A172 (cell line): ENCODE results near the gene HYDIN. TPM values are rescaled to one million over a fixed set of nuclear protein-coding genes. Genes with fewer than 3 reads are reported as not detected.
"Not testable (repeated sequence)": the region's sequence is repeated elsewhere in the genome, so short reads cannot be mapped to it uniquely, and the experiment has no call there.

Source experiments
- DNase-seq: peaks from one replicate; pipeline ENCODE4 v3.0.0-alpha.2; 2015; ENCODE audit warnings: low spot score
- total RNA-seq: library from RNA; depleted of rRNA; stranded (reverse); fragments of >200 nt; shearing (Covaris generic); gene quantifications from 2 replicates; pipeline ENCODE4 v1.2.3, GENCODE V29; 2014

HYDIN gene
- total RNA-seq, 1 experiment from 2014 or later = 0.31 TPM

DNA sequence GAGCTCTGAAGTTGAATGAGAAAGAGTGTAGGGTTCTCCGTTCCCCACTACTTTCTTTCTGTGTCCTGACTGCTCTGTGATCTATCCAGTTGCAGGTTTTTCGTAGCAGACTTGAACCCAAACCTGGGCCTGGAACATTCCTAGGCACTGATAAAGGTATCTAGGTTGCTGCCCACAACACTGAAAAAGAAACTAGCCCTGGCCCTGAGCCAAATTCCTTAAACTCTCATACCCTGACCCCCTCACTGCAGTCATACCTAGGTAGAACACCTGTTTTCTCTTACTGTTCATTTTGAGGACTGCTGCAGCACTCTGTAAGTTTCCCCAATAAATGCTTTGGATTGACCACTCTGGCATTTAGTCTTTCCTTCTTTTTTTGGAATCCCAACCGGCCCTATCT is 5.4 kb downstream of the HYDIN start:
- DNase-seq = no peak

DNA sequence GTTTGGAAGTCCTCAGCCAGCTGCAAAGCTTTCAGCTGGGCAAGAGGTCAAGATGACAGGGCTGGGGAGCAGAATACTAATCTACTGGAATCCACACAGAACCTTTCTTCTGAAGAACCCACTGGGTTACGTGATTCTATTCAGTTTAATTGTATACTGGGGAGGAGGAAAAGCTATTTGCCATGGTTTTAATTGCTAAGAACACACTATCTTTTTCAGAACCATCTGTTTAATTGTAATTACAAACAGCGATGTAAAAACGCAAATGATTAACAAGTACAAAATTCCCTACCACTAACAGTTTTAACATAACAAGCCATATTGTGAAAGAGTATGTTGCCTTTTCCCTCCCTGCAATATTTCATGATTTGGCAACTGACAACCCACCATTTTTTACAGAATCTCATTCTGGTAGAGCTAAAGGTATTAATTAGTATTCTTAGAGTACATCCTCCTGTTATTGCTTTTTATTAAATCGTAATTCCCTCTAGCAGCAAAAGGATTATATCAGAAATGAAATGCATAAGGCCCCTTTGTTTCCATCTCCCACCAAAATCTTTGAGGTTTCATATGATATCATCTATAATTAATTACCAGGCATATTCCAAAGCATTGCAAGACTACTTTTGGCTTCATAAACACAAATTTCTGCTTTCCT is 12.1 kb downstream of the HYDIN start:
- DNase-seq = no peak

DNA sequence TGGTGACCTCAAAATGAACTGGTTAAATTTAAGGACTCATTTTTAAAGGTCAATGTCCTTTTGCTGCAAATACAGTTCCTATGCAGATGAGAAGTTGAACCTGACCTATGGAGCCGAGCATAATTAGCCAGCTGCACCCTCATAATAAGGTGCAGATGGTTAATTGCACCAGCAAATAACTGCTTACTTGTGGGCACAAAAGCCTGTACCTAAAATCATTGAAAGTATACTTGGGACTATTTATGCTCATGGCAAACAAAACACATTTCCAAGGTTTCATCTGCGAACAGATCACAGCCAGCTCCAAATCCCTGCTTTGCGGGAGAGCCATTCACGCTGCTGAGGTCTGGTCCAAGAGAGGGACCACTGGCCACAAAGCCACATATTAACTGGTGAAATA is 13.0 kb downstream of the HYDIN start:
- no peak for DNase-seq

DNA sequence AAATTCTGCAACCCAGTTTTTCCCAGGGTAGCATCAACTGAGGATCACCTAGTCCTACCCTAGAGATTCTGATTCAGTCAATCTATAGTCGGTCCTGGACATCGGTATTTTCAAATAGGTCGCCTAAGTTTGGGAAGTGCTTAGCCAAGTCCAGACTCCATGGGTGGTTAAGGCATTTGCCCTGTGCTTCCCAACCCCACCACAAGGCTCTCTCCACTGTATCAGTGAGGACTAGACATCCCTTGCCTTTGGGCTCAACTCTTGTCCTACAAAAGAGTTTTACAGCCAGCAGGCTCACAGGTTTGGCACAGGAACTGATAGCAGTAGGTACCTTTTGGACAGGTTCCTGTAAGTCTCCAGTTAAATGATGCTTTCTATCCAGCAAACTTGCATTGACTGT is 13.8 kb downstream of the HYDIN start:
- DNase-seq = no peak

DNA sequence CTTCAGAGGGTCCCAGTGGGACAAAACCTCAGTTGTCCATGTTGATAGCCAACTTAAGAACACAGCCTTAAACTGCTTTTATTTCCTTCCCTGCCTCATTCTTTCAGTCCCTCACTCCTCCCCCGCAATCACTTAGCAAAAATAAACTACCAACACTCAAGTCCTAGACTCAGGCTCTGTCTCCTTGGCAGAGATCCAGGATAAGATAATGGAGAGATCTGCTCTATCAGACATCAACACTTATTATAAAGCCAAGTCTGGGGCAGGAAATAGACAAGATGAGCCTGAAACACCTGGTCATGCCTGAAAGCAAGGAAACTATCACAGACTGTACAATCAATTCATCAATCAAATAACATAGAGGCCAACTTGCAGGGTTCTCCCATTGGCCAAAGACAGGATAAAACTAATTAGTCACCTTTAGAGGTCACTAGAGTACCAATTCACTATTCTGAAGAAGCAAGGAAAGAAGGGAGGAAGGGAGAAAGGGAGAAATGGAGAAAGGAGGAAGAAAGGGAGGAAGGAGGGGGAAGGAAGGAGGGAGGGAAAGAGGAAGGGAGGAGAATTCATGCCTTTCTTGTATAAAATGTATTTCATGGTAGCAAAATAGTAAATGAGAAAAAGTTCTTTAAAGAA is 15.7 kb downstream of the HYDIN start:
- DNase-seq = peak; percentile 7

DNA sequence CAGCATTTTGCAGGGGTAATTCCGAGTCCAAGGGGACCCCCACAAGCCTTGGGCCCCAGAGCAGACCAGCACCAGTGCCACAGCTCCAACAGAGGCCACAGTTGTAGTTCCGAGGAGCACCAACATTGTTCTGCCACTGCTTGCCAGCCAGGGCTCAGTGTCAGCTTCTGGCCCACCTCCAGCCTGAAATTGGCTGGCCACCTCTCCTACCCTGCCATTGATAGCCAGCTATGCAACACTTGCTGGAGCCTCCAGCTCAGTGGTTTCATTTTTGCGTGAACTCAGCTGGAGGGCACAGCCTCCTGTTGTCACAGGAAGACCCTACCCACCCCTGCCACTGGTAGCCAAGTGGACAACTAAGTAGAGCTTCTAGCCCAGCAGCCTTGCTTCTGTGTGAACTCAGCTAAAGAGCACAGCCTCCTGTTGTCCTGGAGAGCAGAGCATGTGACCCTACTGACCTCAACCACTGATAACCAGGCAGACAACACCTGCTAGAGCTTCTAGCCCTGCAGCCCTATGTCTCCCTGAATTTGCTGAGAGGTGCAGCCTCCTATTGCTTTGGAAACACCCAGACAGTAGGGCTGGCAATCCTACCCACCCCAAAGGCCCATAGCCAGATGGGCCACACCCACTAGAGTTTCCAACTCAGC is 24.9 kb downstream of the HYDIN start:
- no peak for DNase-seq

DNA sequence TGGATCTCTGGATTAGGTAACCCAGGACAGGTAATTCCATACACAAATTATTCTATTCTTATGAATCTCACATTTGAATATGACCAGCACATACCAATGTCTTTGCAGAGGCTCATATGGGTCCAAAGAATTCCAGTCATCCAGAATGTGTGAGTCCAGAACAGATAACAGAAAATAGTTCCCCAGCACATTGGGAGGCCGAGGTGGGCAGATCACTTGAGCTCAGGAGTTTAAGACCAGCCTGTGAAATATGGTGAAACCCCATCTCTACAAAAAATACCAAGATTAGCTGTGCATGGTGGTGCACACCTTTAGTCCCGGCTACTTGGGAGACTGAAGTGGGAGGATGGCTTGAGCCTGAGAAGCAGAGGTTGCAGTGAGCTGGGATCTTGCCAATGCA is 26.9 kb downstream of the HYDIN start:
- no peak for DNase-seq

DNA sequence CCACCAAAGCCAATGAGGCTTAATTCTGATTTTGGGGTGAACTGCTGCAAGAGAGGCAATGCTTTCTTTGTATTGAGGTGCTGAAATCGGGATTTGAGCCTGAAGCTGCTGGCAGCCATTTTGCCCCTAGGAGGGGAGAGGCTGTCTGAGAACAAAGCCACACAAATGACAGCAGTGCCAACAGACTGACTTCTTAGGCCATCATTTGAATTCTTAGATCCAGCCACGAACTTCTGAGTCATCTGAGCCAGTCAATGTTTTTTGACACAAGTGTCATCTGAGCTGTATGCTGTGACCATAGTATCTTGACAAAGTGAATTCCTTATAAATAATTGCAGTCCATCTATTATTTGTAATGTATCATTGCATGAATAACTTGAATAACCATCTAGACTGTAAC is 29.0 kb downstream of the HYDIN start:
- DNase-seq = no peak

DNA sequence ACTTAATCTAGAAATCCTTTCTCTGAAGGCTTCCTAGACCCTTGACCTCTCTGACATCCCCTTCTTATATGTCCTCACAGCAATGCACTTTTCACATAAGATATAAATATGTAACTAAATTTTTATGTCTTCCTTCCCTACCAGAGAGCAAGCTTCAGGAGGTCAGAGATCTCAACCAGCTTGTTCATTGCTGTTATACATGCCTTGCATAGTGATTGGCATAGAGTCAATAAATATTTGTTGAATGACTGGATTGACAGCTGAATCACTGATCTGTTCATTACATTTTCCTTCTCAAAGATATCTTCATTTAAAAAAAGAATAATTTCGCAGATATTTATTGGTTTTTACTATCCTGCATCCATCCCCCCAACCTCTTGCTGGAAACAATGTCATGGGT is 29.5 kb downstream of the HYDIN start:
- no peak for DNase-seq

DNA sequence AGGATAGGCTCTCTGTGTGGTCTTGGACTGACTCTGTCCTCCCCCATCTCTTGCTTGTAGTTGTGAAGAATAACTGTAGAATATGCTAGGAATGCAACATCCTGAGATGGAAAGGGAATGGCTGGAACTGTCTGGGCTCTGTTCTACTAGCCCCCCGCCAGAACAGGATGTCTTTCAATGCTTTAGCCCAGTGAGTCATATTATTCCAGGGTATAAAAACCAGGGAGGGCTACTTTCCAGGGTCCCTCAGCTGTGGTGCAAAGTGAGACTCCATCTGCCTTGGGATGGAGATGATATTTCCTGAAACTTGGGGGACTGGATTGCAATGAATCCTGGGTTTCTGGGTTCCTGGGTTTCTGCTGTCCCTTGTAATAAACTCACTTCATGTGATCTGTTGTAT is 32.1 kb downstream of the HYDIN start:
- no peak for DNase-seq

DNA sequence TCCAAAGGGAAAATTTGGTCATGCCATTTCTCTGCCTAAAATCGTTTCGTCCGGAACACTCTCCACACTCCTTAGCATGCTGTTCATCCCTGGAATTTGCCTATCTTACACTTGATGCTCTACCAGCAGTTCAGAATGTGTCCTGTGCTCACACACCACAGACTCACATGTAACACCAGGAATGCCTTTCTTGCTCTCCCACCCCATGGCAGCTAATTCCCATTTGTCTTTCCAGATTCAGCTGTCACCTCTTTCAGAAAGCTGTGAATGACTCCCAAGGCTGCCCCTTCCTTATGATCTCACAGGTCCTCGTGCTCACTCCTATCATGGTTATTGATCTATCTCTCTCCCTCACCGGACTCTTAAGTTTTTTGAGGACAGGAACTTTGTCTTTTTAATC is 38.1 kb downstream of the HYDIN start:
- no peak for DNase-seq

DNA sequence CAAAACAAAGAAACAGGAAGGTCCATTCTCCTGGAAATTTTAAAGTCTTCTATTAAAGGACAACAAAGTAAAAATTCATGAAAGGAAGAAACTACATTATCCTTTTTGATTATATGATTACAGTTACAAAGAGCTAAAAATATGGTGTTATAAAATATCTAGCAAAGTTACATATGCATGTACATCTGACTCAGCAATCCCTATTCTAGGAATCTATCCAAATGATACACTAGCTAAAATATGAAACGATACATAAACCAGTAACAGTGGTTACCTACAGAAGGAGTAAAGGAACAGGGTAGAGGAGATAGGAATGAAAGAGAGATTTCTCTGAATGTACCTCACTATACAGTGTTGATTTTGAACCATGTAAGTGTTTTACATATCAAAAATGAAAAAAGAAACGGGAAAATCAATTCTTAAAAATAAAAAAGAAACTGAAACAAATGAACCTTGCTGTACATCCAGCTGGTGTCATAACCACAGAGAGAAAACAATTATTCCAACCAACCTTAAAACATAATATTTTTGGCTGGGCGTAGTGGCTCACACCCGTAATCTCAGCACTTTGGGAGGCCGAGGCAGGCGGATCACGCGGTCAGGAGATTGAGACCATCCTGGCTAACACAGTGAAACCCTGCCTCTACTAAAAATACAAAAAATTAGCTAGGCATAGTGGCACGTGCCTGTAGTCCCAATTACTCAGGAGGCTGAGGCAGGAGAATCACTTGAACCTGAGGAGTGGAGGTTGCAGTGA is 41.4 kb downstream of the HYDIN start:
- DNase-seq = no peak

DNA sequence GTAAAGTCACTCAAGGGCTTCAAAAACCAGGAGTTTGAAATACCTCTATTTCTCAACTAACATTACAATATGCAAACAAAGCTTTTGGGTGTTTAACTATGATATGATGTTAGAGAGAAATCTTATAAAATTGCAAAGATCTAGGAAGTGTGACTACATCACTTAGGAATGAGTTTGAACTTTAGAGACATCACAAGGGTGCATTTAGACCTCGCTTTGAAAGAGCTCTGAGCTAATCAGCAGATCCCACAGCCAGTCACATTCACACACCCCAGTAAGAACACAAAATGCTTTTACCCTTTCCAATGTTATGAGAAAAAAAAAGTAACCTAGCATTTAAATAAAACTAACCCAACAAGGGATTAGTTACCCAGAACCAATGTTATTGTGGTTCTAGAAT is 45.2 kb downstream of the HYDIN start:
- DNase-seq = no peak

DNA sequence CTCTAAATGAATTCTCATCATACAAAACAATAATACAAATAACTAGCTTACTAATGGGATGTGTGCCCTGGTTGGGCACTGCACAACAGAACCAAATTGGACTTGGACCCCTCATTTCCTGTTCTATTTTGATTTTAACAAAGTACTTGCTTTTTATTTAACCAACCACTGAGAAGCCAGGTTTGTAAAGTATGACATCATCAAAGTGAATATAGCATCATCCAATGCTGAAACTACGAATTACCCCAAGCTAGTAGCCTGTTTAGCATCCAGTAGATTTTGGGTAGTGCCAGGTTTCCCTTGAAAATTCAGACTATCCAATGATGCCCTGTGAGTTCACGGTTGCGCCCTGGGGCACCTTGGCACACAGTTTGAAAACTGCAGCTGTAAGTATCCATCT is 51.0 kb downstream of the HYDIN start:
- DNase-seq = no peak

DNA sequence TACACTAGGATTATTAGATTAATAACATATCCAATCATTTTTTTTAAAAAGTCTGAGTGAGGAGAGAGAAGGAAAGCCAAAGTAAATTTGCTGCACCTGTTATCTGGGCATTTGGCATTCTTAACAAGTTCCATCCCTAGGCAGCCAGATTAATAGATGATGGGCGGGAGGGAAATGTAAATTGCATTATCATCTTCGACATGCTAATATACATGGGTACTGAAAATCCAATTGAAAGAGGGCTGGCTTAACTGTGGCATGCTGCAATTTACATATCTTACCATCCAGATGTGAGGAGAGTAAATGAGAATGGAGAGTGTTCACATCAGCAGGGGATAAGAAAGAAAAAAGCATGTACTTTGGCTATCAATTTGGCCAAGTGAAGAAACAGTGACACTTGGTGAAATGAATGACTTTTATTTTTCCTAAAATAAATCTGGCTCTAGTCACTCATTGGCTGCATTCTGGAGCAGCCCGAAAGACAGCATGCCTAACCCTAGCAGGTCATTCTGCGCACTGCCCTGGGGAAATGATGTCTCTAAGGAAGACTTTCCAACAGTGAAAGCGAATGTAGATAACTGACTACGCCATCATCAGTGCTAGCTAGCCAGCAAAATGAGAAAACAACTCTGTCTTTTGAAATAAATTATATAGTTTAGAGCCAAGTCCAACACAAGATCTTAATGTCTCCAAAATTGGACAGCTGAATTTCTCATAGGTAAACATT is 57.9 kb downstream of the HYDIN start:
- DNase-seq = no peak

DNA sequence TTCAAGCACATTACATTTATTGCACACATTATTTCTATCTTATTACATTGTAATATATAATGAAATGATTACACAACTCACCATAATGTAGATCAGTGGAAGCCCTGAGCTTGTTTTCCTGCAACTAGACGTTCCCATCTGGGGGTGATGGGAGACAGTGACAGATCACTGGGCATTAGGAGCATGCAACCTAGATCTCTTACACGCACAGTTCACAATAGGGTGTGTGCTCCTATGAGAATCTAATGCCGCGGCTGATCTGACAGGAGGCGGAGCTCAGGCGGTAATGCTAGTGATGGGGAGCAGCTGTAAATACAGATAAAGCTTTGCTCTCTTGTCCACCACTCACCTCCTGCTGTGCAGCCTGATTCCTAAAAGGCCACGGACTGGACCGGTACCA is 69.5 kb downstream of the HYDIN start:
- not testable (repeated sequence) for DNase-seq

DNA sequence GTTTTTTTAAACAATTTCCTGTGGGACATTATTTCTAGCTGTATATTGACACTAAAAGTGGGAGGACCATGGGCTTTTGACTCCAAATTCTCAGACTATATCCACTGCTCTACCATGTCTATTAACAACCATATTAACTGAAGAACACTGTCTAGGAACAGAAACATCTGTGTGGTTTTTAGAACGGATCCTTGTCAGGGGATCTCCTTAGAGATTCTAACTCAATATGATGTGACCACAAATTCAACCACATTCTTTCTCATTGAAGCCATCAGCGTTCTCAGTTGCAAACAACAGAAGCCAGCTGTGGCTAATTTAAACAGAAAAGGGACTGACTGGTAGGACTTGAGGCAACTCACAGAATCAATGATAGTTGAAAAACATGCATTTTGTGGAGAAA is 73.2 kb downstream of the HYDIN start:
- DNase-seq = not testable (repeated sequence)

DNA sequence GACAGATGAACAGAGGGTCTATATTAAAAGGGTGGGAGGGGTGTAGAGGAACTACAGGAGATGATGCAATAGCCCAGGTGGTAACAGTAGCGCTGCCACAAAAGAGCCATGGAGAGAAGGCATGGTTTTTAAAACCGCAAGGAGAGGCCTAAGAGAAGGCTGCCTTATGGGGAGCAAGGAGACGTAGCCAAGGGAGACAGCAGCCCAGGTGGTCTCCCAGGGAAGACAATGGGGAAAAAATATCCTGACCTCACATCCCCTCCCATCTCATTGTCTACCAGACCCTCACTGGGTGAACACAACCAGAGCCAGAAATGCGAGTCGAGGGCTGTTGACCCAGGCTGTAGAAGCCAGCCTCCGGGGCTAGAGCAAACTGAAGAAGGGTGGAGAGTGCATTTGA is 77.2 kb downstream of the HYDIN start:
- not testable (repeated sequence) for DNase-seq

DNA sequence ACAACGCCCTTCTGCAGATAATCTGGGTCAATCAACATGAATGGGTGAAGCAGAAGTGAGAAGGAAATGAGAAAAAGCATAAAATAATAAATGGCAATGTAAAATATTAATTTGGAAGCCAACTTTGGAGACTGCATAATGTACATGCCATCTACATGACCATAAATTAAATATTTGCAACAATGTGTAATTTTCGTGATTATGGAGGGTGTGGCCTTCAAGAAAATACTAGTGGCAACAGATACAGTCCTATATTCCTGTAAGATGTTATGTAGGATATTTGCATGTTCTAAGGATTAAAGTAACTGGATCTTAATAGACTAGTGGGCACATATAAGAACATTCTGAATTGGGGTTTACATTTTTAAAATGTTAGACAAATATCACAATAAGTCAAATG is 78.9 kb downstream of the HYDIN start:
- DNase-seq = not testable (repeated sequence)

DNA sequence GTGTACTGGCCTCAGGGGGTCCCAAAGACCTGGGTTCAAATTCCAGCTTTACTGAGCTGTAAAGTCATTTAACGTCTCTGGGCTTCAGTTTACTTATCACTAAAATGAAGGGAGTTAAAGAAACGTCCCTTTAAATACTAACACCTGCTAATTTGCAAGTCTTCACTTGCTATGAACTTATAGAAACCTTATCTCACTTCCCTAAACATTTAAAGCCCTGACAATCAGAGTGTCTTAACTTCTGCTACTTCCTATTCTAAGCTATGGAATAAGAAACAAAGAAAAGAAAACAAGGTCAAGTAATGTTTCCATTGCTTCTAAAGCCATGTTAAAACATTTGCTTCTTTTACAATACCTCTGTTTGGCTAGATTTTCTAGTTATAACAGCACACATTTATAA is 87.3 kb downstream of the HYDIN start:
- not testable (repeated sequence) for DNase-seq

DNA sequence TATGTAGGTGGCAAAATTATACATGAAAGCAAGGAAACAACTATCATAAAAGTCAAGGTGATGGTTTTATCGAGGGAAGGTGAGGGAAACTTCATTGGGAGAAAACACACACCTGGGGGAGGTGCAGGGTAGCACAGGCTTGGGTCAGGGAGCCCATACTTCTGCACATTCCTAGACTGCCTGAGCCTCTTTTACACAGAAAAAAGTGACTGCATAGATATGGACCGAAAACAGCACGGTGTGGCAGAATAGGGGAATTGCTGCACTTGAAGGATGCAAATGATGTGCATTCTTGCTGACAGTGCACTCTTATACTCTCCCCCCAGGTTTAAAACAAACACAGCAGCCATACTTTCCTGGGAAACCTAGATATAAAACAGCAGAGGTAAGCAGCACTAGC is 120.0 kb downstream of the HYDIN start:
- DNase-seq = not testable (repeated sequence)

DNA sequence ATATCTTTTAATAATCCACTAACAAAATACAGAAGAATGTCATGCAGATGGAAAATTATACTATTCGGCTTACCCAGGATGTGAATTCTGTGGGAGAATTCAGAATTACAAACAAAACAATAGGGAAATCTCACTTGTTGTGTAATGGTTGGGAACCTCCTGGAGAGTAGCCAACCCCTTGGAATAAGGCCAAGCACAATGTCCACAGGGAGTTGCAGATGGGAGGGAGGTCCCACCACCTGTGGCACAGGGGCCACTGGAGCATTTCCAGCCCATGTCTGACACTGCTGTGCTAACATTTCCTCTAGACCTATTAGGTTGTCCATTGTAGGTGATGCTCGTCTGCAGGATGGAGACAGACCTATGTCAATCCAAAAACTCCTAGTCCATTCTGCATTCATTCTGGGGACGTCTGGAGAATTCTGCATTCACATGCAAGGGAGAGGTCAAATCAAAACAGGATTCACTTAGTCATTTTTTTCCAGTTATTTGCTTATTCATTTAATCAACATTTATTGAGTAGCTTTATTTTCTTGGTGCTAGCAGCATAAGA is 120.8 kb downstream of the HYDIN start:
- DNase-seq = not testable (repeated sequence)
